GM18499 (cell line): ENCODE results near the gene PTGES3L.

Experiments used
- ATAC-seq: cut with Tn5 transposase; IDR thresholded peaks from one replicate; pipeline ENCODE4 v1.9.1; 2021; ENCODE audit warnings: moderate number of reproducible peaks; ENCODE audit not compliant: insufficient read depth, unreplicated experiment

The PTGES3L gene

GRCh38 chr17:42979511-42980273 lies at the start of gene PTGES3L:
PTGES3L (minus strand) TSS chr17:42980080; CDS start chr17:42980053, 27 bp downstream.
- no peak for ATAC-seq

GRCh38 chr17:43028221-43028861 lies 48.5 kb upstream of the PTGES3L start:
- no peak for ATAC-seq

GRCh38 chr17:43027091-43028032 lies 47.5 kb upstream of the PTGES3L start:
- ATAC-seq: no peak

- ATAC-seq: no peak
Observed at GRCh38 chr17:43026595-43026994, 46.7 kb upstream of the PTGES3L start.

GRCh38 chr17:43025766-43026537 lies 46.1 kb upstream of the PTGES3L start:
- ATAC-seq: no peak

GRCh38 chr17:43025290-43025657 lies 45.4 kb upstream of the PTGES3L start:
- ATAC-seq: no peak

- ATAC-seq: no peak
Observed at GRCh38 chr17:43024407-43025289, 44.8 kb upstream of the PTGES3L start, which contains the start of gene RND2. RND2 (plus strand) TSS chr17:43025231; CDS start chr17:43025348, 117 bp downstream.

- no peak for ATAC-seq
Observed at GRCh38 chr17:43021741-43022512, 42.0 kb upstream of the PTGES3L start, which contains the start of gene VAT1. VAT1 (minus strand) TSS chr17:43022385; CDS start chr17:43022322, 63 bp downstream.

- no peak for ATAC-seq
Observed at GRCh38 chr17:43020789-43021740, 41.2 kb upstream of the PTGES3L start.

GRCh38 chr17:43020030-43020621 lies 40.2 kb upstream of the PTGES3L start:
- no peak for ATAC-seq

- no peak for ATAC-seq
Observed at GRCh38 chr17:43019418-43019817, 39.5 kb upstream of the PTGES3L start.

GRCh38 chr17:43018932-43019331 lies 39.1 kb upstream of the PTGES3L start:
- ATAC-seq: no peak

GRCh38 chr17:43018008-43018853 lies 38.4 kb upstream of the PTGES3L start:
- no peak for ATAC-seq

GRCh38 chr17:43016216-43016615 lies 36.3 kb upstream of the PTGES3L start:
- ATAC-seq: no peak

GRCh38 chr17:43015579-43015978 lies 35.7 kb upstream of the PTGES3L start:
- no peak for ATAC-seq
